Hepatocyte (in vitro differentiated cells): Measurements from ENCODE around the gene METRN.

Experiments used
- CTCF ChIP-seq: fragments of 200-600 bp; sonication (generic); IDR thresholded peaks from 2 replicates; pipeline ENCODE4 v1.5.1; 2016; ENCODE audit warnings: antibody characterized with exemption, mild to moderate bottlenecking; ENCODE audit not compliant: poor library complexity
- EZH2 ChIP-seq: fragments of 200-600 bp; sonication (generic); IDR thresholded peaks from 2 replicates; pipeline ENCODE4 v1.6.1; 2016; ENCODE audit warnings: antibody characterized with exemption, mild to moderate bottlenecking, borderline replicate concordance
- EZH2phosphoT487 ChIP-seq: fragments of 200-600 bp; sonication (generic); IDR thresholded peaks from one replicate; pipeline ENCODE4 v1.6.1; 2018; ENCODE audit warnings: antibody characterized with exemption, mild to moderate bottlenecking, low read depth, moderate library complexity; ENCODE audit not compliant: unreplicated experiment, severe bottlenecking

GRCh38 chr16:729768-730665 lies 15.1 kb downstream of the METRN start:
- TF ChIP-seq CTCF (no peak), EZH2phosphoT487 (no peak), EZH2 (no peak)
